A549 (cell line): Measurements from ENCODE around the gene PKN1. TPM values are rescaled to one million over a fixed set of nuclear protein-coding genes. Genes with fewer than 3 reads are reported as not detected.
A peak's percentile ranks its signal among the peaks of the same experiment; 100 is the strongest.

Source experiments
- ATAC-seq, 2 experiments: fragments of 200-7000 bp in 1 of 2; fragments of >200 bp in 1 of 2; cut with Nextera tagmentation in 1 of 2; cut with Tn5 transposase in 1 of 2; 3 replicates each; pipeline versions ENCODE4 v1.8.0 to v1.9.1; 2018 to 2020; ENCODE audit warnings: mild to moderate bottlenecking in 1 of 2, moderate library complexity in 1 of 2
- CTCF ChIA-PET: fragments of 300-600 bp; sonication (Branson Sonifier 250); formaldehyde crosslinking; extraction: SDS; loops from one replicate; lab custom pipeline; 2021; ENCODE audit warnings: antibody characterized with exemption, inconsistent platforms; lab: Yijun Ruan, JAX
- POLR2A ChIA-PET: fragments of 350-600 bp; formaldehyde crosslinking; extraction: SDS; loops from one replicate; lab custom pipeline; 2021; ENCODE audit warnings: antibody characterized with exemption, inconsistent platforms; lab: Yijun Ruan, JAX
- DNase-seq, 2 experiments: peaks; one replicate each; pipeline versions ENCODE4 v3.0.0 to v3.0.0-alpha.2; 2011 to 2016; ENCODE audit warnings: low read depth in 1 of 2, low spot score in 1 of 2
- FAIRE-seq: peaks from 2 replicates; lab custom pipeline; 2011; peaks lifted over from hg19 to GRCh38; lab: Jason Lieb, UNC
- H3K27ac ChIP-seq, 2 experiments: fragments of >200 bp; sonication (Bioruptor Twin); formaldehyde crosslinking; 3 replicates each; pipeline ENCODE4 v1.5.1; 2016 to 2017
- H3K4me1 ChIP-seq: fragments of >200 bp; sonication (Bioruptor Twin); formaldehyde crosslinking; 3 replicates; pipeline ENCODE4 v1.6.1; 2016
- H3K4me2 ChIP-seq: fragments of >200 bp; sonication (Bioruptor Twin); formaldehyde crosslinking; 3 replicates; pipeline ENCODE4 v1.6.1; 2016
- H3K4me3 ChIP-seq: fragments of >200 bp; sonication (Bioruptor Twin); formaldehyde crosslinking; 3 replicates; pipeline ENCODE4 v1.5.1; 2016
- H3K9me3 ChIP-seq: fragments of >200 bp; sonication (Bioruptor Twin); formaldehyde crosslinking; 3 replicates; pipeline ENCODE4 v1.6.1; 2016
- CBX8 ChIP-seq: fragments of 200-600 bp; sonication (generic); IDR thresholded peaks from 2 replicates; pipeline ENCODE4 v1.6.1; 2016
- CHD4 ChIP-seq: fragments of 200-600 bp; sonication (generic); IDR thresholded peaks from 2 replicates; pipeline ENCODE4 v1.6.1; 2016; ENCODE audit warnings: antibody characterized with exemption, mild to moderate bottlenecking, borderline replicate concordance
- EHMT2 ChIP-seq: fragments of 200-600 bp; sonication (generic); IDR thresholded peaks from 2 replicates; pipeline ENCODE4 v1.6.1; 2016; ENCODE audit warnings: antibody characterized with exemption, low read depth, mild to moderate bottlenecking, moderate library complexity
- ELK1 ChIP-seq: fragments of 150-350 bp; IDR thresholded peaks from 2 replicates; pipeline ENCODE4 v1.6.1; 2014; ENCODE audit warnings: low read depth, mild to moderate bottlenecking, low read length
- ESRRA ChIP-seq: fragments of 150-350 bp; IDR thresholded peaks from 2 replicates; pipeline ENCODE4 v1.6.1; 2014; ENCODE audit warnings: mild to moderate bottlenecking, low read length, borderline replicate concordance
- FOSB ChIP-seq: fragments of 250-450 bp; sonication (Bioruptor Pico); IDR thresholded peaks from 2 replicates; pipeline ENCODE4 v1.5.0; 2020; ENCODE audit warnings: mild to moderate bottlenecking, moderate library complexity
- HEYL ChIP-seq: fragments of 250-450 bp; sonication (Bioruptor Pico); IDR thresholded peaks from 2 replicates; pipeline ENCODE4 v1.8.0; 2021; ENCODE audit warnings: mild to moderate bottlenecking, moderate library complexity
- HOXA7 ChIP-seq: fragments of 250-450 bp; sonication (Bioruptor Pico); IDR thresholded peaks from 2 replicates; pipeline ENCODE4 v1.5.0; 2020; ENCODE audit warnings: mild to moderate bottlenecking, moderate library complexity
- JUNB ChIP-seq: fragments of >200 bp; sonication (Bioruptor Twin); formaldehyde crosslinking; IDR thresholded peaks from 2 replicates; pipeline ENCODE4 v1.6.1; 2016
- MAFK ChIP-seq: fragments of 450-650 bp; IDR thresholded peaks from 2 replicates; pipeline ENCODE4 v1.6.1; 2014; ENCODE audit not compliant: partially characterized antibody
- MAX ChIP-seq: IDR thresholded peaks from 2 replicates; pipeline ENCODE4 v1.6.1; 2012
- MYC ChIP-seq: IDR thresholded peaks from 2 replicates; pipeline ENCODE4 v1.6.1; 2012; ENCODE audit warnings: mild to moderate bottlenecking, inconsistent platforms, low read length, improper control_type of control experiment, borderline replicate concordance
- NFE2L2 ChIP-seq: fragments of 150-350 bp; conservative IDR thresholded peaks from 2 replicates; pipeline ENCODE4 v1.6.1; 2014; ENCODE audit warnings: low read length
- NPAS2 ChIP-seq: fragments of 250-450 bp; sonication (Bioruptor Pico); IDR thresholded peaks from 2 replicates; pipeline ENCODE4 v1.8.0; 2022; ENCODE audit warnings: mild to moderate bottlenecking, moderate library complexity, borderline replicate concordance
- POLR2AphosphoS2 ChIP-seq: conservative IDR thresholded peaks from 2 replicates; pipeline ENCODE4 v1.6.1; 2012; ENCODE audit warnings: low read length, improper control_type of control experiment, inconsistent platforms
- REST ChIP-seq: fragments of 200-600 bp; sonication (generic); IDR thresholded peaks from 2 replicates; pipeline ENCODE4 v1.6.1; 2016; ENCODE audit warnings: antibody characterized with exemption, mild to moderate bottlenecking, moderate library complexity
- RFX5 ChIP-seq: fragments of 450-650 bp; IDR thresholded peaks from 2 replicates; pipeline ENCODE4 v1.7.1; 2014; ENCODE audit warnings: antibody characterized with exemption, mild to moderate bottlenecking, moderate library complexity
- RNF2 ChIP-seq: fragments of 200-600 bp; sonication (generic); IDR thresholded peaks from 2 replicates; pipeline ENCODE4 v1.6.1; 2016; ENCODE audit warnings: low read depth, mild to moderate bottlenecking, antibody characterized with exemption, moderate library complexity, borderline replicate concordance
- TP53 ChIP-seq: fragments of 250-450 bp; sonication (Bioruptor Pico); IDR thresholded peaks from 2 replicates; pipeline ENCODE4 v1.5.0; 2021; ENCODE audit warnings: mild to moderate bottlenecking, moderate library complexity
- USF2 ChIP-seq: fragments of 450-650 bp; IDR thresholded peaks from 2 replicates; pipeline ENCODE4 v1.6.1; 2014; ENCODE audit warnings: antibody characterized with exemption
- ZC3H11A ChIP-seq: fragments of 450-650 bp; IDR thresholded peaks from 2 replicates; pipeline ENCODE4 v1.6.1; 2014; ENCODE audit warnings: antibody characterized with exemption, mild to moderate bottlenecking
- ZFP36 ChIP-seq: fragments of 450-650 bp; IDR thresholded peaks from 2 replicates; pipeline ENCODE4 v1.6.1; 2014; ENCODE audit warnings: borderline replicate concordance; ENCODE audit not compliant: partially characterized antibody
- ZNF302 ChIP-seq: fragments of 250-450 bp; sonication (Bioruptor Pico); IDR thresholded peaks from 2 replicates; pipeline ENCODE4 v1.9.0; 2021; ENCODE audit warnings: inconsistent platforms, mild to moderate bottlenecking, moderate library complexity
- WGBS: methylation state at CpG from one replicate; pipeline ENCODE4 v1.1.6; 2017; ENCODE audit errors: missing lambda C conversion rate; 5-methylcytosine and 5-hydroxymethylcytosine counted together
- polyA plus RNA-seq, 4 experiments: library from polyadenylated mRNA; depleted of rRNA in 3 of 4; stranded (reverse); fragments of >200 nt; fragmentation: RNase III in 1 of 4; extraction: RNeasy Plus Mini Kit Qiagen cat#74134 plus additional on column Dnase treatment in 1 of 4; gene quantifications; 2 replicates in 3 of 4; 3 replicates in 1 of 4; pipeline ENCODE4 v1.2.3, GENCODE V29; 2011 to 2017

Gene PKN1
- polyA plus RNA-seq, 2 of the 4 experiments (the other 2 are of a cell fraction) = 33.4 to 37.3 TPM

- no peak for ATAC-seq
- FAIRE-seq = no peak
- POLR2A ChIA-PET = no interaction called here
- DNase-seq = no peak
- H3K9me3 ChIP-seq = no peaks in the 10 kb centered on the region
- no peak overlapping the region for H3K27ac ChIP-seq
- CTCF ChIA-PET = interaction anchor here (0.6 to 2.5 kb wide), 6 partner anchors 9 to 63 kb away, joined by 3 to 11 read pairs (median 4); partner anchors contain the start of gene PKN1
- H3K4me1 ChIP-seq = peaks cover 22% of the 10 kb centered on the region
- H3K4me2 ChIP-seq = no peak overlapping the region
- TF ChIP-seq ZFP36 (no peak), ZC3H11A (no peak), MAFK (no peak), RFX5 (no peak), MAX (no peak), USF2 (no peak)
- no peak overlapping the region for H3K4me3 ChIP-seq
- WGBS = 93% methylated on average over 6 of the region's 8 CpGs
Measured at GRCh38 chr19:14414926-14415690, 18.0 kb upstream of the PKN1 start.

- peaks cover 22% of the 10 kb centered on the region for H3K4me1 ChIP-seq
- TF ChIP-seq JUNB = no peak
- no peak for TF ChIP-seq NPAS2 (CRISPR knock-in tag)
- no peak for TF ChIP-seq CBX8
- TF ChIP-seq FOSB (CRISPR knock-in tag) = no peak
- TF ChIP-seq RNF2 = no peak
- no peak for TF ChIP-seq MAX
- H3K4me2 ChIP-seq = peak overlapping the region; percentile 79
- POLR2A ChIA-PET = no interaction called here
- ATAC-seq = no peak
- DNase-seq = no peak
- 0 out of 6 replicates have a peak overlapping the region, but pooled peaks of 1 of the 2 experiments have one; percentile 11 for H3K27ac ChIP-seq
- H3K9me3 ChIP-seq = no peaks in the 10 kb centered on the region
- H3K4me3 ChIP-seq = no peak overlapping the region
- FAIRE-seq = no peak
- CTCF ChIA-PET = interaction anchor here (2.5 kb wide), 1 partner anchor 10 kb away, joined by 11 read pairs; no protein-coding TSS in a partner anchor
- WGBS = 91% methylated on average over 6 of the region's 6 CpGs
Measured at GRCh38 chr19:14416817-14417231, 16.3 kb upstream of the PKN1 start.

GRCh38 chr19:14418856-14419105 lies 14.3 kb upstream of the PKN1 start:
- ChIA-PET CTCF (no interaction called here), POLR2A (no interaction called here)
- Histone ChIP-seq H3K9me3 (no peaks in the 10 kb centered on the region), H3K4me2 (peak overlapping the region; percentile 79), H3K4me1 (peaks cover 22% of the 10 kb centered on the region), H3K27ac (peak overlapping the region; percentile 82 to 97), H3K4me3 (peak overlapping the region; percentile 92)
- DNase-seq (peak in 1 of 2 experiments; percentile 75), ATAC-seq (peak in 1 of 2 experiments; percentile 89; a peak in 4 of 6 replicates), FAIRE-seq (no peak)
- 1% methylated on average over 12 of the region's 23 CpGs for WGBS
- TF ChIP-seq CHD4 (no peak), ZNF302 (CRISPR knock-in tag) (no peak), HOXA7 (no peak), ESRRA (no peak), ELK1 (no peak), EHMT2 (no peak), FOSB (CRISPR knock-in tag) (no peak), JUNB (no peak), REST (no peak), CBX8 (no peak), HEYL (CRISPR knock-in tag) (no peak), TP53 (no peak), NPAS2 (CRISPR knock-in tag) (no peak), MYC (no peak), NFE2L2 (no peak), POLR2AphosphoS2 (no peak)
- TF ChIP-seq, all 56 proteins: peak for 0
